Measurements from ENCODE around the gene TPPP3.
A peak's percentile ranks its signal among the peaks of the same experiment; 100 is the strongest.
"Not testable (repeated sequence)": the region's sequence is repeated elsewhere in the genome, so short reads cannot be mapped to it uniquely, and the experiment has no call there.

Gene TPPP3

DNA sequence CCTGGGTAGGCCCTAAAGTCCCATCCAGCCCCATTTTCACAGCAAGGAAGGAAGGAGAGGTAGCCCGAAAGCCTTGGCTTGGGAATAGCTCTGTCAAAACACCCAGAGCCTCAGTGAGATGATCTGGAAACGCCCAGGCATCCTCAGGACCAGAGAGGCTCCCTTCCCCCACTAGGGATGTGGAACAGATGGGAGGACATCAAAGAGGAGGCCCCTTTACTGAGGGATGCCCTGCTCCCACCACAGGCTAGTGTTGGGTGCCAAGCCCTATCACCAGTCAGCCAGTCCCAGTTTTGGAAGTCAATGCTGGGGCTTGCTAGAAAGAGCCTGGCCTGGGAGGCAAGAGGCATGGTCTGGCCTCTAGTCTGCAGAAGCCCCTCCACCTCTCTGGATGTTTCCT, 4.7 kb downstream of the TPPP3 start:
- DNase-seq, result peak; percentile 27

DNA sequence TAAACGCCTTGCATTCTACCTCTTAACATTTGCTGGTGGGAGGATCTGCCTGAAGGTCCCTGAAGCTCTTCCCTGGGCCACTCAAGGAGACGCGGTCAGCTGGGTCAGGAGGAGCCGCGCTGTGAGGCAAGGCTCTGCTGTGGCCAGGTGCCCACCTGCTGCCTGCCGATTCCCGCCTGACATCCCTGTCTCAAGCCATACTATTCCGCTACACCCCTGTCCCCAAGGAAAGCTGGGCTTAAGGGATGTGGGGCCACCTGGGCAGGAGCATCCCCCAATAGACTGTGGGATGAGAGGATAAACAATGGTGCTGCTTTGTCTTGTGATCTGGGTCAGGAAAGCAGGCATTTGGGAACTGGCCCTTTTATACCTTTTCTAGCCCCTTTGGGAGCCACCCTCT, 5.1 kb downstream of the TPPP3 start:
- no peak for DNase-seq

DNA sequence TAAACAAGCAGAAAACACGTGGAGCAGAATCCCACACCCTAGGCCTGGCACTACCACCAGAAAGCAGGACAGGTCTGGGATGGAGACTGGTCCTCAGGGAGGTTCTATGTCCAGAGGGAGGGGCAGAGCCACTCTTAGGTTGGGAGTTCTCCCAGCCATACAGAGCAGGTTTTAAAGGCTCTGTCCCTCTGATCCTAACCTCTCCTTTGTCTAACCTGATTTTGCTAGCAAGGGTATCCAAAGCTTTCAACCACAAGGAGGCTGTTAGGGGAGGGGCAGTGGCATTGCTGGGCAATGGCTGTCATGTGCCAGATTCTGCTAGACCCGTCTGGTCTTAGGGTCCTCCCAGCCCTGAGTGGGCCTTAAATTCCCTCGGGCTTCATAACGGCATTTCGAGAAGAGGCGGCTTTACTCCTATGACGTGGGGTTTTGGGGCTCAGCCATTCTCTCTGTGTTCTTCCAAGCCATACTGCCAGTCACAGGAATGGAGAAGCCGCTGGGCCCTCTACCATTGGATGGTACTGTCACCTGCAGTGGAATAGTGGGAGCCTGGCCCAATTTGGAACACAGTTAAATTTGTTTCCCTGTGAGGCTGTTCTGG, 5.7 kb downstream of the TPPP3 start:
- no peak for DNase-seq

- DNase-seq, result no peak
Observed at GRCh38 chr16:67386861-67387455, 6.3 kb downstream of the TPPP3 start.

DNA sequence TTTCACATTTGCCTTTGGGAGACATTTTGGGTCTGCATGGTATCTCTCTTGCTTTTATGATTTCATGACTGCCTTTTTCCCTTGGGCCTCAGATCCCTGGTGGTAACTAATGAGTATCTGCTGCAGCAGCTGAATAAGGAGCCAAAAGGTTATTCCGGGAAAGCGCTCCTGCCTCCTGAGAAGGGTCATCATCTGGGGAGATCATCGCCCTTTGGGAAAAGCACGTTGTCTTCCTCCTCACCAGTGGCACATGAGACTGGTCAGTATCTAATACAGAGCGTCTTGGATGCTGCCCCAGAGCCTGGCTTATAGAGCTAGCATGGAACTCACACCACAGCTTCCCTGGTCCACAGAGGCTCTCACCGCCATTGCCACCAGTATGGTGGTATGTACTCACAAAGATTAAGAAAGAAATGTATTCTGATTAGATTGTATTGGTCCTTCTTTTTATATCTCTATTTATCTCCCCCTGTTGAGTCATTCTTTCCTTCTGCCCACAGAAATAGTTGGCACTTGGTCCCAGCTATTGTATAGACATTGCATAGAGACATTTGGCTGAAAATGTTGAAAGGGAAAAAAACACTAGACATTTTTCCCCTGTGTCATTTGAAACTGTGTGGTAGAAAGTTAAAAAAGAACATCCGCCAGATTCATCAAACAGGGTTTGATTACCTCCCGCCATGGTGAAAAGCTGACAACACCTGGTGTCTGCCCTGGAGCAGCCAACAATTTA, 8.4 kb downstream of the TPPP3 start:
- no peak for DNase-seq

- DNase-seq, result no peak
Observed at GRCh38 chr16:67383284-67383683, 10.0 kb downstream of the TPPP3 start.

DNA sequence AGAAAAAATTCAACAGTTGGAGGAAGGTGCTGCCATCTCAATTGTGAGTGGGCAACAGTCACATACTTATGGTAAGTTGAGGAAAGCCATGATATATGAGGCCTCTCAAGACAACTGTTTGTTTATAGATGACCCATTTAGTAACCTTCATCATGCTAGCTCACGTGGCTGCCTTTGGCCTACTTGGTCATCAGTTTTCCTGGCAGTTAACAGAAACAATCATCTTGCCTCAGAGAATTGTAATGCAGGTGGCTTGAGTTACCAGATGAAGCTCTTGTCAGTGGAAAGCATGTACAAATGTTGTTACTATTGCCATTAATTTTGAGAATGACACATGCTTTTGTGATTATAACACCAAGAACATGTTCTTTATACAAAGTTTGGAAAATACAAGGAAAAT, 14.7 kb downstream of the TPPP3 start:
- DNase-seq, result no peak

GRCh38 chr16:67376012-67376411, 17.3 kb downstream of the TPPP3 start:
- not testable (repeated sequence) for DNase-seq

GRCh38 chr16:67372664-67373063, 20.6 kb downstream of the TPPP3 start:
- DNase-seq, result no peak

GRCh38 chr16:67370661-67371060, 22.6 kb downstream of the TPPP3 start:
- no peak for DNase-seq

GRCh38 chr16:67364600-67365235, 28.6 kb downstream of the TPPP3 start:
- no peak for DNase-seq

DNA sequence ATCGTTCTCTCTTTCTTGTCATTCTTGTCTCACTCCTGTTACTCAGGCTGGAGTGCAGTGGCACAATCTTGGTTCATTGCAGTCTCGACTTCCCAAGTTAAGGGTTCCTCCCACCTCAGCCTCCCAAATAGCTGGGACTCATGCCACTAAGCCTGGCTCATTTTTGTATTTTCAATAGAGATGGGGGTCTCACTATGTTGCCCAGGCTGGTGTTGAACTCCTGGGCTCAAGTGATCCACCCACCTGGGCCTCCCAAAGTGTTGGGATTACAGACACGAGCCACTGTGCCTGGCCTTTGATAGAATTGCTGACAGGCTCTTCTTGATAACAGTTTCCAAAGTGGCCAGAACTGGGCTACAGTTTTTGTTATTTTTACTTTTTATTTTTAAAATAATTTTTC, 32.3 kb downstream of the TPPP3 start:
- DNase-seq, result no peak

DNA sequence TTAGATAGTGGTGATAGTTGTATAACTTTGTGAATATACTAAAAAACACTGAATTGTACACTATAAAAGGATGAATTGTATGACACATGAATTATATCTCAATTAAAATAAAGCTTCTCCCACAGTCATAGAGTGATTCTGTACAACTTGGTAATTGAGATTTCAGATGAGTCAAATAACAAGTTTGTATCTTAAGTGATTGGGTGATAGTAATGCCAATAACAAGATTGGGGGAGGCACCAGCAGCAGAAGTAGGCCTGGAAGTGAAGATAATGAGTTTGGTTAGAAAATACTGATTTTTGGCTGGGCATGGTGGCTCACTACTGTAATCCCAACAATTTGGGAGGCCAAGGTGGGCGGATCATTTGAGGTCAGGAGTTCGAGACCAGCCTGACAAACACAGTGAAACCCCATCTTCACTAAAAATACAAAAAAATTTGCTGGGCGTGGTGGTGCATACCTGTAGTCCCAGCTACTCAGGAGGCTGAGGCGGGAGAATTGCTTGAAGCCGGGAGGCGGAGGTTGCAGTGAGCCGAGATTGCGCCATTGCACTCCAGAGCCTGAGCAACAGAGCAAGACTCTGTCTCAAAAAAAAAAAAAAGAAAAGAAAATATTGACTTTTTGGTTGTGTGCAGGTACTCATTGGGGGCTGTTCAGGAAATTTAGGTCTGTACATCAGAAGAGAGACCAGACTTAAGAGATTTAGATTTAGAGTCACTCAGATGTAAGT, 33.6 kb downstream of the TPPP3 start:
- DNase-seq, result not testable (repeated sequence)

DNA sequence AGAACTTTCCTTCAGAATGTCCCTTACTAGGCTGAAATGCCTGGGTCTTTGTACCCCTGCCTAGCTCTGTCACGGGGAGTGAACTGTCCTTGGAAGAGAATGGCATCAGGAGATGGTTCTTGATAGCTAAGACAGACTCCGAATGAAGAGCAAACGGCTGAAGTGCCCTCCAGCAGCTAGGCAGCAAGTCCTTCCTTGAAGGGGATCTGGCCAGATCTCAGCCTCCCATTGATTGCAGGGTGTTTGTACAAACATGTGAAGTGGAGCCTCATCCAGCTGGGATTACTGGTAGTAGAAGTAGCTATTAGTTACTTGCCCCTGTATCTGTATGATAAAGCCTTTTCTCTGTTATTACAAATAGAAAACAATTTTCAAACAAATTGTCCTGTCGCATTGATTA, 35.7 kb downstream of the TPPP3 start:
- no peak for DNase-seq

DNA sequence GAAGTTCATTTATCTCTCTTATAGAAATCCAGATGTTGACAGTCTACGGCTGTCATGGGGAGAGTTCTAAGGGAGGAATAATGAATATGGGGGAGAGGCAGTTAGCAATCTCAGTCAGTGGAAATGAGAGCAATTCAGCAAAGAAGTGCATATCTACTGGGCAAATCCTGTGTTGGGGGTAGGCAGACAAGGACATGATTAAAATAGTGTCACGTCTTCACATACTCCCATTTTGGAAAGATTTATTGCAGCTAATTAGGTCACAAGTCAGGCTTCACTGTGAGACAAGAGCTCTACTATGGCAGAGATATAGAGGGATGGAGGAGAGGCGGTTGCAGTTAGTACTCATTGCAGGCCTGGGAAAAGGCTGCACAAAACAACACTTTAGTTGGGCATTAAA, 36.9 kb downstream of the TPPP3 start:
- DNase-seq, result no peak

DNA sequence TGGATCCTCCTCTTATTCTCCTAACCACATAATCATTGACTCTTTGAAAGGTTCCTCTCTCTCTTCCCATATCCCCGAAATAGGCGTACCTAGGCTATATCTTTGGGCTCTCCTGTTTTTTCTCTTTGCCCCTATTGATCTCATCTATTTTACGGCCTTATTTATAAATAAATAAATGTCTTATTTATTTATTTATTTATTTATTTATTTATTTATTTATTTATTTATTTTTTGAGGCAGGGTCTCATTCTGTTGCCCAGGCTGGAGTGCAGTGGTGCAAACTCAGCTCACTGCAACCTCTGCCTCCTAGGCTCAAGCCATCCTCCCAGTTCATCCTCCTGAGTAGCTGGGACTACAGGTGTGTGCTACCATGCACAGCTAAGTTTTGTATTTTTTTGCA, 40.8 kb downstream of the TPPP3 start:
- DNase-seq, result not testable (repeated sequence)

DNA sequence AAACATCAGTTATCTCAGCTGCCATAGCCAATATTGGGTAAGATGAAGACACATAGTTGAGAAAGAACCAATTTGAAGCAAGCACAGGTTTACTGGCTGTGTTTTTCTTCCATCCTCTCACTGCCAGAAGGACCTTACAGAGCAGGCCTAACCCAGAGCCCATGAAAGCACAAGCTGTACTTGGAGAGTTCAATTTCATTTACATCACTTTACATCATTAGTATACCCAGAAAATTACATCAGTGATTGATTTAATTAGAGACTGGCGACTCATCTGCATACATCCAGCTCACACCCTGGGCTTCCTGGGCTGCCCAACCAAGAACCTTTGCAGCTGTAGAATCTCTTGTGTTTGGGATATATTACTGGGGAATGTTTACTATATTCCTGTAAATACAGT, 43.0 kb downstream of the TPPP3 start:
- DNase-seq, result no peak

DNA sequence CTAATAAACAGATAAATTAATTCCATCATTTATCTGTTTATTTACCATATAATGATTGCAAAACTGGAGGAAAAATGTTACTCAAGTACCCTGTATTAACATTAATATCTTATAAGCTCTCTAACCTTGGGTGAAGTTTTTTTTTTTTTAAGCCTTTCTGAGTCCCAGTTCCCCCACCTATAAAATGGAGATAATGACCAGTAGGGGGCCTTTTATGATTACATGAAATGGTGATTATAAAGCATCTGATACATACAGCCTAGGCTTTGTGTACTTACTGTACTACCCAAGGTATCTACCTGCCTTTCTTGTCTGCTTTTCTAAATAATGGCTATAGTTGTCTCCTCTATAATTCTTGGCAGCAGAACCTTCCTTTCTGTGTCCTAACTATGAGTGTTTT, 44.1 kb downstream of the TPPP3 start:
- no peak for DNase-seq

GRCh38 chr16:67346341-67346740, 47.0 kb downstream of the TPPP3 start:
- no peak for DNase-seq

DNA sequence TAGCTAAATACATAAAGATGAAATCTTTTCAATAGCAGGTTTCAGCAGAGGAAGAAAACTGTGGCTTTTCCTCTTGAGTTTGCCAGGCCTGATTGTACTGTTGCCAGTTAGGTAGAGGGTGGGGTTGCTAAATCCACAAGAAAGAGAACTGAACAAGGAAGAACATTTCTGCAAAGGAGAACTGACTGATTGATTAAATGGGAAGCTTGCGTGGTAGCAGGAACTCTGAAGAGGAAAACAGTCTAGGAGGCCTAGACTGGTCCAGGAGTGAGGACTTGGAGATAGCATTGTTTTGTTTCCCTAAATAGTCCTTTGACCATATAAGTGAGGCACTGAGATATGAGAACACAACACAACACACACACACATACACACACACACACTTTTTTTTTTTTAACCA, 47.9 kb downstream of the TPPP3 start:
- no peak for DNase-seq

DNA sequence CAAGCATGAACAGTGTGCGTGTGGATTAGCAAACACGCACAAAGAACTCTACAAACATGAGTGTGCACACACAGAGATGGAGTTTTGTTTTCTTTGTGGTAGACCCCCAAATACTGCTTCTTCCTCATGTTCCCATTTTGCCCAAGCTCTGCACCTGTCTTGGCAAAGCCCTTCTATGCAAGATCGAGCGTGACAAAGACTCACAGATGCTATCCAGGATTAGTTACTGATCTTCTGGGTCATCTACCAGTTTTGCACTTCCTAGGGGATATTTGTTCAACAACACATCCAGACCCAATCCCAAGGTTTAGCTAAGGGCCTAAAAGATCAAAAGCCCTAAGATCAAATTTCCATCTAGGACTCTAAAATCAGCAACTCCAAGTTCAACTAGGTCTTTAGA, 50.7 kb downstream of the TPPP3 start:
- no peak for DNase-seq

DNA sequence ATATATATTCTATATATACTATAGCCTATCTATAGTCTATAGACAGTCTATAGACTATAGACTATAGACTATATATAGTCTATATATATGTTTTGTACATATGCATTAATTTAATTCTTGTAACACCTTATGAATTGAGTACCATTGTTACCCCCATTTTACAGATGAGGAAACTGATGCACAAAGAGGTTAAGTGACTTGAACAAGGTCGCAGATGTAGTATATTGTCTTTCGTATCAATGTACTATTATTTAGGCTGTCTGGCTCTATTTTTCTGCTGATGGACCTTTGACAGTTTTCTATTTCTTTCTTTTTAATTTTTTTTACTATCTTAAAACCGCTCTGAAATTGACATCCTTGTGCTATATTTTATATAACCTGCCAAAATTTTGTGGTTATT, 52.0 kb downstream of the TPPP3 start:
- no peak for DNase-seq

Data from activated effector memory CD4-positive, alpha-beta T cell treated with anti-CD3 and anti-CD28 coated beads, Interleukin-2, amount 50 U/mL, for 16 hours (primary cell).